SK-N-SH (cell line): ENCODE measurements around the gene P2RX5. TPM values are rescaled to one million over a fixed set of nuclear protein-coding genes. Genes with fewer than 3 reads are reported as not detected.

ENCODE experiments used
- CTCF ChIA-PET: fragments of 300-600, 350-600 bp; formaldehyde crosslinking; extraction: SDS; loops from one replicate; lab custom pipeline; 2021; lab: Yijun Ruan, JAX
- POLR2A ChIA-PET: fragments of 350-600 bp; sonication (Branson Sonifier 250); formaldehyde crosslinking; extraction: SDS; loops from one replicate; lab custom pipeline; 2020; ENCODE audit warnings: antibody characterized with exemption, inconsistent platforms; lab: Yijun Ruan, JAX
- DNase-seq: peaks from one replicate; pipeline ENCODE4 v3.0.0; 2012
- H2AFZ ChIP-seq: fragments of 200-600 bp; sonication (generic); 2 replicates; pipeline ENCODE4 v1.8.1; 2016; ENCODE audit warnings: antibody characterized with exemption, mild to moderate bottlenecking, low read depth
- H3F3A ChIP-seq: fragments of 200-600 bp; sonication (generic); replicated peaks from 2 replicates; pipeline ENCODE3; 2016; ENCODE audit warnings: antibody characterized with exemption, mild to moderate bottlenecking; ENCODE audit not compliant: insufficient read depth
- H3K27ac ChIP-seq, 2 experiments: fragments of 200-500 bp in 1 of 2; fragments of 200-600 bp in 1 of 2; sonication (Bioruptor generic) in 1 of 2; sonication (generic), shearing (Covaris generic) in 1 of 2; 2 replicates each; pipeline versions ENCODE4 v1.5.1 to v1.6.1; 2014 to 2016; ENCODE audit warnings: low read depth in 2 of 2, inconsistent platforms in 1 of 2, low read length in 1 of 2, mild to moderate bottlenecking in 1 of 2, mixed read lengths in 1 of 2
- H3K27me3 ChIP-seq: fragments of 200-600 bp; sonication (generic), shearing (Covaris generic); 2 replicates; pipeline ENCODE4 v1.6.1; 2016; ENCODE audit warnings: mixed run types; ENCODE audit not compliant: insufficient read depth
- H3K36me3 ChIP-seq, 2 experiments: fragments of 200-500 bp in 1 of 2; fragments of 200-600 bp in 1 of 2; sonication (Bioruptor generic) in 1 of 2; sonication (generic) in 1 of 2; replicated peaks in 1 of 2; 2 replicates each; pipeline versions ENCODE3 to v1.5.1; 2014 to 2016; ENCODE audit warnings: low read length in 1 of 2, mild to moderate bottlenecking in 1 of 2; ENCODE audit not compliant: insufficient read depth in 2 of 2, control insufficient read depth in 1 of 2
- H3K4me1 ChIP-seq, 2 experiments: fragments of 200-500 bp in 1 of 2; fragments of 200-600 bp in 1 of 2; sonication (Bioruptor generic) in 1 of 2; sonication (generic), shearing (Covaris generic) in 1 of 2; 2 replicates each; pipeline versions ENCODE4 v1.5.1 to v1.6.1; 2014 to 2016; ENCODE audit warnings: low read depth in 1 of 2, low read length in 1 of 2, mixed run types in 1 of 2; ENCODE audit not compliant: insufficient read depth in 2 of 2, control insufficient read depth in 1 of 2
- H3K4me2 ChIP-seq: fragments of 200-600 bp; sonication (generic), shearing (Covaris generic); 2 replicates; pipeline ENCODE4 v1.6.1; 2017; ENCODE audit warnings: mixed run types
- H3K4me3 ChIP-seq, 2 experiments: fragments of 200-500 bp in 1 of 2; fragments of 200-600 bp in 1 of 2; sonication (Bioruptor generic) in 1 of 2; sonication (generic), shearing (Covaris generic) in 1 of 2; 2 replicates each; pipeline versions ENCODE4 v1.5.1 to v1.8.1; 2014 to 2016; ENCODE audit warnings: low read depth in 2 of 2, inconsistent platforms in 1 of 2, low read length in 1 of 2, mild to moderate bottlenecking in 1 of 2, mixed read lengths in 1 of 2, moderate library complexity in 1 of 2
- H3K79me2 ChIP-seq: fragments of 200-600 bp; sonication (generic); 2 replicates; pipeline ENCODE4 v1.8.1; 2017; ENCODE audit warnings: mild to moderate bottlenecking; ENCODE audit not compliant: insufficient read depth
- H3K9ac ChIP-seq: fragments of 200-600 bp; sonication (generic); 2 replicates; pipeline ENCODE4 v1.6.1; 2017; ENCODE audit warnings: mixed run types
- H3K9me2 ChIP-seq: fragments of 200-600 bp; sonication (generic); 2 replicates; pipeline ENCODE4 v1.6.1; 2017; ENCODE audit warnings: mixed run types
- H3K9me3 ChIP-seq: fragments of 200-600 bp; sonication (generic); 2 replicates; pipeline ENCODE4 v1.6.1; 2017; ENCODE audit warnings: mixed run types, mild to moderate bottlenecking, moderate library complexity
- H4K20me1 ChIP-seq: fragments of 200-600 bp; sonication (generic); 2 replicates; pipeline ENCODE4 v1.6.1; 2017; ENCODE audit warnings: mild to moderate bottlenecking, mixed run types; ENCODE audit not compliant: insufficient read depth
- ELF1 ChIP-seq: IDR thresholded peaks from 2 replicates; pipeline ENCODE4 v1.4.0; 2012
- EP300 ChIP-seq, 2 experiments: IDR thresholded peaks; 2 replicates each; pipeline versions ENCODE4 v1.4.0 to v1.6.1; 2012; ENCODE audit warnings: borderline replicate concordance in 1 of 2, low read depth in 1 of 2, low read length in 1 of 2
- FOSL2 ChIP-seq: IDR thresholded peaks from 2 replicates; pipeline ENCODE4 v1.4.0; 2012; ENCODE audit warnings: low read depth, mild to moderate bottlenecking, moderate library complexity, borderline replicate concordance
- GABPA ChIP-seq: IDR thresholded peaks from 2 replicates; pipeline ENCODE4 v1.4.0; 2012; ENCODE audit warnings: low read depth, mild to moderate bottlenecking
- MEF2A ChIP-seq: IDR thresholded peaks from 2 replicates; pipeline ENCODE4 v1.4.0; 2012; ENCODE audit warnings: low read depth, borderline replicate concordance
- NFIC ChIP-seq: IDR thresholded peaks from 2 replicates; pipeline ENCODE4 v1.4.0; 2012; ENCODE audit warnings: borderline replicate concordance
- NRF1 ChIP-seq: IDR thresholded peaks from 2 replicates; pipeline ENCODE4 v1.6.1; 2012; ENCODE audit warnings: low read depth, mild to moderate bottlenecking, low read length
- RAD21 ChIP-seq: IDR thresholded peaks from 2 replicates; pipeline ENCODE4 v1.6.1; 2012; ENCODE audit warnings: mild to moderate bottlenecking, low read length
- RFX5 ChIP-seq: IDR thresholded peaks from 2 replicates; pipeline ENCODE4 v1.6.1; 2012; ENCODE audit warnings: mild to moderate bottlenecking, improper control_type of control experiment, low read length
- RXRA ChIP-seq: IDR thresholded peaks from 2 replicates; pipeline ENCODE4 v1.4.0; 2012; ENCODE audit warnings: low read depth, mild to moderate bottlenecking, borderline replicate concordance
- SIN3A ChIP-seq: IDR thresholded peaks from 2 replicates; pipeline ENCODE4 v1.6.1; 2012; ENCODE audit warnings: low read depth, mild to moderate bottlenecking, low read length, moderate library complexity, borderline replicate concordance
- TAF1 ChIP-seq: IDR thresholded peaks from 2 replicates; pipeline ENCODE4 v1.6.1; 2012; ENCODE audit warnings: low read depth, mild to moderate bottlenecking, low read length, moderate library complexity, borderline replicate concordance
- TCF12 ChIP-seq: IDR thresholded peaks from 2 replicates; pipeline ENCODE4 v1.4.0; 2012
- TEAD4 ChIP-seq: IDR thresholded peaks from 2 replicates; pipeline ENCODE4 v1.4.0; 2012; ENCODE audit warnings: mild to moderate bottlenecking, borderline replicate concordance; ENCODE audit not compliant: insufficient read depth
- WGBS: methylation state at CpG from one replicate; pipeline ENCODE4 v1.1.6; 2017; ENCODE audit warnings: low lambda C conversion rate; 5-methylcytosine and 5-hydroxymethylcytosine counted together
- polyA plus RNA-seq, 3 experiments: library from polyadenylated mRNA; depleted of rRNA; stranded (reverse); fragments of >200 nt; gene quantifications; 2 replicates each; pipeline ENCODE4 v1.2.3, GENCODE V29; 2012
- TF ChIP-seq, protein P1 (sequence below): IDR thresholded peaks from 2 replicates; pipeline ENCODE4 v1.6.1; 2012; ENCODE audit warnings: mild to moderate bottlenecking, low read depth, low read length, moderate library complexity
- TF ChIP-seq, protein P2 (sequence below): fragments of 150-350 bp; IDR thresholded peaks from 2 replicates; pipeline ENCODE4 v1.6.1; 2016; ENCODE audit warnings: mild to moderate bottlenecking, low read depth, low read length
- TF ChIP-seq, protein P3 (sequence below): IDR thresholded peaks from 2 replicates; pipeline ENCODE4 v1.4.0; 2012; ENCODE audit warnings: low read depth
- TF ChIP-seq, protein P4 (sequence below): IDR thresholded peaks from 2 replicates; pipeline ENCODE4 v1.4.0; 2012; ENCODE audit warnings: low read depth, borderline replicate concordance

P2RX5 gene
- polyA plus RNA-seq, 1 of the 3 experiments (the other 2 are of a cell fraction) = 0.97 TPM

DNA sequence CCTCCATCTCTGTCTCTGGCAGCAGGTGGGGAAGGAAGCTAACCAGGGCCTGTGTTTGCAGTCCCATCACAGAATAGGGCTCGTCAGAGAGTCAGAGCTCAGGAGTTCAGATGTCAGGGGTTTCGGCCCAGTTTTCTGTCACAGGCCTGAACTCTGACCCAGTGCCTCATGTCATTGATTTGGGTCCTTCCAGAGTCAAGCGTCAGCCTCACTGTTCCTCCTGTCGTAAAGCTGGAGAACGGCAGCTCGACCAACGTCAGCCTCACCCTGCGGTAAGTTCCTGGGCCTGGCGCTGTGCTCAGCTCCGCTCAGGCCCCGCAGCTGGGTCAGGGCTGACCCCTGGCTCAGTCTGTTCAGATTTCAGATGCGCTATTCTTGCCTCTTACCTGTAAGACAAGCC lies 48.7 kb downstream of the P2RX5 start (continued):
- TF ChIP-seq MEF2A = no peak

DNA sequence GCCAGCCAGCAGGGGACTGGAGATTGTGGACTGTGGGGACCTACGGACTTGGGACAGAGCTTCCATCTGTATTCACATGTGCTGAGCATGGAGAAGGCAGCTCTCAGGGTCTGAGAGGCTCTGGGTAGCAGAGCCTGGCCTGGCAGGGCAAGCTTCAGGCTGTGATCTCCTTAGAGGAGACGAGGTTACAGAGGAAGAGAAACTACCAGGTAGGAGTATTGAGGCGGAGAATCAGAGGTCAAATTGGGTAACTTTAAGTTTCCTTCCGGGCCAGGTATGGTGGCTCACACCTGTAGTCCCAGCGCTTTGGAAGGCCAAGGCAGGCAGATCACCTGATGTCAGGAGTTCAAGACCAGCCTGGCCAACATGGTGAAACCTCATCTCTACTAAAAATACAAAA lies 50.6 kb downstream of the P2RX5 start:
- ChIA-PET CTCF (interaction anchor here (1.2 to 1.3 kb wide), 2 partner anchors 43 to 597 kb away, joined by 4 to 6 read pairs; no protein-coding TSS in a partner anchor), POLR2A (no interaction called here)
- H3K27ac ChIP-seq = no peak overlapping the region
- 59% methylated on average over 4 of the region's 5 CpGs for WGBS
- no peaks in the 10 kb centered on the region for H3K27me3 ChIP-seq
- H3K36me3 ChIP-seq = peaks cover 0 to 8% of the 10 kb centered on the region in 2 experiments
- no peak overlapping the region for H3K4me3 ChIP-seq
- no peaks in the 10 kb centered on the region for H3K4me1 ChIP-seq
- no peak overlapping the region for H2AFZ ChIP-seq
- no peaks in the 10 kb centered on the region for H3F3A ChIP-seq
- no peak for DNase-seq
- no peak overlapping the region for H3K9ac ChIP-seq
- H3K9me2 ChIP-seq = no peaks in the 10 kb centered on the region
- no peaks in the 10 kb centered on the region for H4K20me1 ChIP-seq
- H3K4me2 ChIP-seq = no peak overlapping the region
- TF ChIP-seq RFX5 = no peak
- TF ChIP-seq GABPA = no peak
- TF ChIP-seq TAF1 = no peak
- no peak for TF ChIP-seq TEAD4
- TF ChIP-seq MEF2A = no peak
- TF ChIP-seq, protein P1, sequence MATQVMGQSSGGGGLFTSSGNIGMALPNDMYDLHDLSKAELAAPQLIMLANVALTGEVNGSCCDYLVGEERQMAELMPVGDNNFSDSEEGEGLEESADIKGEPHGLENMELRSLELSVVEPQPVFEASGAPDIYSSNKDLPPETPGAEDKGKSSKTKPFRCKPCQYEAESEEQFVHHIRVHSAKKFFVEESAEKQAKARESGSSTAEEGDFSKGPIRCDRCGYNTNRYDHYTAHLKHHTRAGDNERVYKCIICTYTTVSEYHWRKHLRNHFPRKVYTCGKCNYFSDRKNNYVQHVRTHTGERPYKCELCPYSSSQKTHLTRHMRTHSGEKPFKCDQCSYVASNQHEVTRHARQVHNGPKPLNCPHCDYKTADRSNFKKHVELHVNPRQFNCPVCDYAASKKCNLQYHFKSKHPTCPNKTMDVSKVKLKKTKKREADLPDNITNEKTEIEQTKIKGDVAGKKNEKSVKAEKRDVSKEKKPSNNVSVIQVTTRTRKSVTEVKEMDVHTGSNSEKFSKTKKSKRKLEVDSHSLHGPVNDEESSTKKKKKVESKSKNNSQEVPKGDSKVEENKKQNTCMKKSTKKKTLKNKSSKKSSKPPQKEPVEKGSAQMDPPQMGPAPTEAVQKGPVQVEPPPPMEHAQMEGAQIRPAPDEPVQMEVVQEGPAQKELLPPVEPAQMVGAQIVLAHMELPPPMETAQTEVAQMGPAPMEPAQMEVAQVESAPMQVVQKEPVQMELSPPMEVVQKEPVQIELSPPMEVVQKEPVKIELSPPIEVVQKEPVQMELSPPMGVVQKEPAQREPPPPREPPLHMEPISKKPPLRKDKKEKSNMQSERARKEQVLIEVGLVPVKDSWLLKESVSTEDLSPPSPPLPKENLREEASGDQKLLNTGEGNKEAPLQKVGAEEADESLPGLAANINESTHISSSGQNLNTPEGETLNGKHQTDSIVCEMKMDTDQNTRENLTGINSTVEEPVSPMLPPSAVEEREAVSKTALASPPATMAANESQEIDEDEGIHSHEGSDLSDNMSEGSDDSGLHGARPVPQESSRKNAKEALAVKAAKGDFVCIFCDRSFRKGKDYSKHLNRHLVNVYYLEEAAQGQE = no peak
- no peak for TF ChIP-seq RAD21
- TF ChIP-seq, protein P2, sequence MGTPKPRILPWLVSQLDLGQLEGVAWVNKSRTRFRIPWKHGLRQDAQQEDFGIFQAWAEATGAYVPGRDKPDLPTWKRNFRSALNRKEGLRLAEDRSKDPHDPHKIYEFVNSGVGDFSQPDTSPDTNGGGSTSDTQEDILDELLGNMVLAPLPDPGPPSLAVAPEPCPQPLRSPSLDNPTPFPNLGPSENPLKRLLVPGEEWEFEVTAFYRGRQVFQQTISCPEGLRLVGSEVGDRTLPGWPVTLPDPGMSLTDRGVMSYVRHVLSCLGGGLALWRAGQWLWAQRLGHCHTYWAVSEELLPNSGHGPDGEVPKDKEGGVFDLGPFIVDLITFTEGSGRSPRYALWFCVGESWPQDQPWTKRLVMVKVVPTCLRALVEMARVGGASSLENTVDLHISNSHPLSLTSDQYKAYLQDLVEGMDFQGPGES = no peak
- no peak for TF ChIP-seq NRF1
- no peak for TF ChIP-seq RXRA
- TF ChIP-seq SIN3A = no peak
- H3K79me2 ChIP-seq = no peaks in the 10 kb centered on the region
- no peaks in the 10 kb centered on the region for H3K9me3 ChIP-seq

DNA sequence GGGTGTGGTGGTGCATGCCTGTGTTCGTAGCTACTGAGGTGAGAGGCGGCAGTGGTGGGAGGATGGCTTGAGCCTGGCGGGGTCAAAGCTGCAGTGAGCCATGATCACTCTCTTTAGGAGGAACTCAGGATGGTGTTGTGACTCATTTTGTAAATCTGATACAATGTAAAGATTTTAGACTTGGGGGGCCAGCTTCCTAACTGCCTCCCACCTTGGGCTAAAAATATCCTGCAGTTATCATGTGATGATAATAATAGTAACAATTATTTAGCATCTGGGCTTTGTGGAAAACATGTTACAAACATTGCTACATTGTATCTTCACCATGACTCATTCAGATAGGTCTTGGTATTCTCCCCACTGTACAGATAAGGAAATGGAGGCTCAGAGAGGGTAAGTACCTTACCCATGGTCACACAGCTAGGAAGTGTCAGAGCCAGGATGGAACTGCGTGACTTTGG lies 52.0 kb downstream of the P2RX5 start:
- Histone ChIP-seq H3K9me2 (no peaks in the 10 kb centered on the region), H3K9ac (no peak overlapping the region), H3K27me3 (no peaks in the 10 kb centered on the region), H4K20me1 (no peaks in the 10 kb centered on the region), H3K4me2 (no peak overlapping the region), H3K9me3 (no peaks in the 10 kb centered on the region), H2AFZ (no peak overlapping the region), H3K36me3 (no peaks in the 10 kb centered on the region), H3K4me1 (no peaks in the 10 kb centered on the region; a peak in 1 of 4 replicates), H3K4me3 (no peak overlapping the region), H3F3A (no peaks in the 10 kb centered on the region), H3K27ac (no peak overlapping the region), H3K79me2 (no peaks in the 10 kb centered on the region)
- WGBS = 91% methylated on average over 4 of the region's 4 CpGs
- DNase-seq = no peak
- ChIA-PET CTCF (no interaction called here), POLR2A (no interaction called here)
- TF ChIP-seq MEF2A (no peak), NFIC (no peak), TCF12 (no peak), EP300 (IDR thresholded peaks at IDR 0.05; ENCODE audit: borderline replicate concordance in 1 of 2, low read depth in 1 of 2, low read length in 1 of 2) (no peak), FOSL2 (no peak), ELF1 (no peak)
- TF ChIP-seq, protein P3, sequence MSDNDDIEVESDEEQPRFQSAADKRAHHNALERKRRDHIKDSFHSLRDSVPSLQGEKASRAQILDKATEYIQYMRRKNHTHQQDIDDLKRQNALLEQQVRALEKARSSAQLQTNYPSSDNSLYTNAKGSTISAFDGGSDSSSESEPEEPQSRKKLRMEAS = no peak
- TF ChIP-seq, protein P4, sequence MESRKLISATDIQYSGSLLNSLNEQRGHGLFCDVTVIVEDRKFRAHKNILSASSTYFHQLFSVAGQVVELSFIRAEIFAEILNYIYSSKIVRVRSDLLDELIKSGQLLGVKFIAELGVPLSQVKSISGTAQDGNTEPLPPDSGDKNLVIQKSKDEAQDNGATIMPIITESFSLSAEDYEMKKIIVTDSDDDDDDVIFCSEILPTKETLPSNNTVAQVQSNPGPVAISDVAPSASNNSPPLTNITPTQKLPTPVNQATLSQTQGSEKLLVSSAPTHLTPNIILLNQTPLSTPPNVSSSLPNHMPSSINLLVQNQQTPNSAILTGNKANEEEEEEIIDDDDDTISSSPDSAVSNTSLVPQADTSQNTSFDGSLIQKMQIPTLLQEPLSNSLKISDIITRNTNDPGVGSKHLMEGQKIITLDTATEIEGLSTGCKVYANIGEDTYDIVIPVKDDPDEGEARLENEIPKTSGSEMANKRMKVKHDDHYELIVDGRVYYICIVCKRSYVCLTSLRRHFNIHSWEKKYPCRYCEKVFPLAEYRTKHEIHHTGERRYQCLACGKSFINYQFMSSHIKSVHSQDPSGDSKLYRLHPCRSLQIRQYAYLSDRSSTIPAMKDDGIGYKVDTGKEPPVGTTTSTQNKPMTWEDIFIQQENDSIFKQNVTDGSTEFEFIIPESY = no peak
- TF ChIP-seq, protein P2 = no peak
